NOMO-1 (cell line): ENCODE measurements around the gene PHC2.

ENCODE experiments used
- DNase-seq, 2 experiments: peaks; one replicate each; lab custom pipeline; 2025; ENCODE audit not compliant: unreplicated experiment in 2 of 2; lab: John Stamatoyannopoulos, UW

PHC2 gene

DNA sequence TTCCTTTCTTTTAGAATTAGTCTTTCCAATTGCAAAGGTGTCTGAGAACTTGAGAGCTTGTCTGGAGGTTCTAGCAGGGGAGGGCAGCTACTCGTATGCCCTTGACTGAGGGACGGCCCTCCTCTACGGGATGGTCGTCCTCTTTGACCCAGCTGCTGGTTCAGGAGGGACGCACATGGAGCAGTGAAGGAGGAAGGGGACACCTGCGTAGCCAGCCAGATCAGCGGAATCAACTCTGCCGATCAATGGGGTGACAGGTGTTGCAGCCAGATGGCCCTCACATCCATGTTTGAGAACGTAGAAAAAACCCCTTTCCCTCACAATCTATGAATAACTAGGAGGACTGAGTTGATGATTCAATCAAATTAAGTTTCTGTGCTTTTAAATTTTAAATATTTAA lies 94.3 kb downstream of the PHC2 start:
- DNase-seq: no peak

DNA sequence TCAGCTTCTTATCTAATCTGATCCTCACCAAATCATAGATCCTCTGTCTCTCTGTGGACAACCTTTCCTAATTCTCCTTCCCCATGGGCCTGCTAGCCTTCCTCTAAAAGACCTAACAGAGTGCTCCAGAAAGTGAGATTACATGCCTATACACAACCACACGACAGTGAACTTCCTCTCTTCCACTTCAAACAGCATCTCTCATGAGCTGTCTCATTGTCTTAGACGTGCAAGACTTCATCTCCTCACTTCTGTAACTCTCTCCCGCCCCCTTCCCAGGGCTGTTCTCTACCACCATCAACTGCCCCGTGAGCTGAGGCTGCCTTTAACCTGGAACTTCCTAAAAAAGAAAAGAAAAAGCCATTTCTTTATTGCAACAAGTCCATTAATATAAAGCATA lies 95.9 kb downstream of the PHC2 start:
- DNase-seq: peak; percentile 23 to 67

DNA sequence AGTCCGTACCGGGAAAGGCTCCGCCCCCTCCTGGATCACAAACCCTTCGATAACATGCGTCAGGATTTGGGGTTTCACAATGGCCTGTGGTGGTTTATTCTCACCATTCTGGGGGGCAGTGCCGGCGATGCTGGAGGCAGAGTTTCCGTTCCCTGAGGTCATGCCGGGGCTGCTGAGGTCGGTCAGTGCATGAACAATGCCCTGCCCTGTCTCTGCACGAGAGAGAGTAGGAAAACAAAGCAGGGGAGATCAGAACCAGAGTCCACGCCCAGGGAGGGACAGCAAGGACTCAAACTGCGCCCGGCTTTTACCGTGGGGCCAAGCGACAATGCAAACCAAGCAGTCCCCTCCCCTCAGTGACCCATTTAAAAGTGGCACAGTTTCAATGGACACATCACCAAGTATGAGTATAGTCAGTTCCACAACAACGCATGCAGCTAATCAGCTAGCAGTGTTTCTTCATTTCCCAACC lies 96.8 kb downstream of the PHC2 start:
- DNase-seq: no peak

DNA sequence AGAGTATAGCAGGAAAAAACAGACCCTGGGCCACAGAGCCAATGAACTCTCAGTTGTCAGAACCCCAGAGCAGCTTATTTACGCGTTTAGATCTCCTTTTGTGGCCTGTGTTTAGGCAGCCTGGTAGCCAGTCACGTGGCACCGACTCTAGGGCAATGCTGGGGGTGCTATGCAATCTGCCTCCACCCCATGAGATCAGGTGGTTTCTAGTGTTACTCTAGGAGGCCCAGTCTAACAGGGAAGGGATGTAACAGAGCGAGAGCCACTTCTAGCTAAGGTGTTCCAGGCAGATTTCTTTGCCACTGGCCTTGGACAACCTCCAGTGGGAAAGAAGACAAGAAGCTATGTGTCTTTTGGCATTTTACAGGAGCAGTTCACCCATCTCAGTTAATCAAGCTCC lies 98.0 kb downstream of the PHC2 start:
- no peak for DNase-seq

DNA sequence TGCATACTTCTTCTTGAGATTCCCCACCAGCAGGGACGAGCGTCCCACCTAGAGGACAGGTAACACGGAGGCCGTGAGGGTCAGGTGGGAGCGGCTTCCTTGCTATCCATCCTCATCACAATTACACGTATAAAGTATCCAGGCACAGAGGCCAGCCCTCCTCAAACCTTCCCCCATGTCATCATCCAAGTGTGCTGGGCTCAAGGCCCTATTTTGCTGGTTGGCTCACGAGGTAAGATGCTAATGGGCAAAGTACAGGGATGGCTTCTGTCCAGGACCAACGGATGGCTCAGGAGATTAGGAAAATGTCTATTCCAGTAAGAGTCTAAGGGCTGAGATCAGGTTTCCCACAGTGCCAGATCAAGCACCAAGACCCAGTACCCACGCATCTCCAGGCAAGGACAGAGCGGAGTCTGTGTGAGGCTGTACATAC lies 98.5 kb downstream of the PHC2 start:
- DNase-seq: no peak

DNA sequence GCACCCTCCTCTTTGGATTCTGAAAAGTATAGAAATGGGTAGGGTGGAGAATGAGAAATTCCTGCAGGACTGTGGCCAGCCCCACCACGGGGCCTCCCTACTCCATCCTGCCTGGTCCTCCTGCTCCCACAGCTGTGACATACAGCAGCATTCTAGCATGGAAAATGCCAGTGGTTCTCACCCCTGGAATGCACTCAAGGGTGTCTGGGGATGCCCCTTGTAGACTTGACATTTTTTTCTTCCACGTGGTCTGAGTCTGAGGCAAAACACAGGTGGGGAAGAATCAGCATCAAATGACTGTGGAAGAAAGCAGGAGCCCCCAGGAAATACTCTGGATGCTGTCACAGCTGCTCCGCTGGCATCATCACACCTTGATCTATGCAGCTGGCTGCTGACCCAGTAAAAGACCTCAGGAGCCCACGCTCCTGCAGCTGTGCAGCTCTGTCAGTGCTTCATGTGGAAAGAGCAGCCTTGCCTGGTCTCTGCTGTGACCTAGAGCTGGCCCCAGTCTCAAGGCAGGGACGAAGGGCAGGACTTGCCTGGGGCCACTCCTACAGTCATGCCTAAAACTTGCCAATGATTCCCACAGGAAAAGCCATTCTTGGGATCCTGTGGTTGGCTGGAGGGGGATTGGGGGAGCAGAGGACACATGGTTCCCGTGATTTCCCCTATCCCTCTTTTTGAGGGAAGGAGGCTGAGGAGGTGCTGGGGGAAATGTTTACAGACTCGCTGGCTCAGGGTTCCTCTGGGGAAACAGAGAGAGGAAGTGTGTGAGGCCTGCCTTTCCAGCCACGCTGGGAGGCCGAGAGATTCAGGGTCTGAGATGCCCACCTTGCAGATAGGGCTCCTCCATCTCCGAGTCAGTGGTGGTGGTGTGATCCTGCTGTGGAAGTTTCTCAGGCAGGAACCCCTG lies 99.2 kb downstream of the PHC2 start:
- DNase-seq: no peak

DNA sequence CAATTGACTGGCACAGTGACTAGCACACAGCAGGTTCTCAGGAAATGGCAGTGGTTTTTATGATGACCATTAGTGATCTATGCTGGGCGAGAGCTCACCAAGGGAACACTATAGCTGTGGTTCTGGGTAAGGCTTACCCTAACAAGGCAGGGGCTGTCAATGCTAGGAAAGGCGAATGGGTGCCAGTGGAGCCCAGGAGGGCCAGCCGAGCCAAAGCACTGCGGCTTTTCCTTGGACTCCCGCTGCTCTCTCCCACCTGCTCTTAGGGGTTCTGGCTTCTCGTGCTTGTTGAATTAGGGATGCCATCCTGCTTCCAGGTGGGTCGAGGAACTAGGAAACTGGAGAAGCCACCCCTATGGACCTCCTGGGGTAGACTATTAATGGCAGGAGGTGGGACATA lies 100.0 kb downstream of the PHC2 start:
- DNase-seq: no peak

DNA sequence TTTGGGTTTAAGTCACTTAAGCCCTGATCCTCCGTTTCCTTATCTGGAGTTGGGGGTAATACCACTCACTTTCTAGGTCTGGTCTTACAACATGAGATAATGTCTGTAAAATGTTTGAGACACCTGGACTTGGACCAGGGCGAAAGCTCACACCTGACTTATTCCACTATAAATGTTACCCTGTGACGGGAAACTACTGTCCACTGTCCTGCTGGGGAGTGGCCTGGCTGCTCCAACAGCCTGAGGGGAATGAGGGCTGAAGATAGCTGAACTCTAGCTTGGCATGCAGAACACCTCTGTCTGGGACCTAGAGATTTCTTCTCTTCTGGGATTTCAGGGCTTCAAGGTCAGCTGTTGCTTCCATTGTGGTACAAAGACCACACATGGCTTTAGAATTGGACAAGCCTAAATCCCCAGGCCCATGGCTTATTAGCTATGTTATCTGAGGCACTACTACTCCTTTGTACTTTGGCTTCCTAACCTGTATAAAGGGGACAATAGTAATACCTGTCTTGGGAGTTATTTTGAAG lies 100.5 kb downstream of the PHC2 start:
- no peak for DNase-seq

DNA sequence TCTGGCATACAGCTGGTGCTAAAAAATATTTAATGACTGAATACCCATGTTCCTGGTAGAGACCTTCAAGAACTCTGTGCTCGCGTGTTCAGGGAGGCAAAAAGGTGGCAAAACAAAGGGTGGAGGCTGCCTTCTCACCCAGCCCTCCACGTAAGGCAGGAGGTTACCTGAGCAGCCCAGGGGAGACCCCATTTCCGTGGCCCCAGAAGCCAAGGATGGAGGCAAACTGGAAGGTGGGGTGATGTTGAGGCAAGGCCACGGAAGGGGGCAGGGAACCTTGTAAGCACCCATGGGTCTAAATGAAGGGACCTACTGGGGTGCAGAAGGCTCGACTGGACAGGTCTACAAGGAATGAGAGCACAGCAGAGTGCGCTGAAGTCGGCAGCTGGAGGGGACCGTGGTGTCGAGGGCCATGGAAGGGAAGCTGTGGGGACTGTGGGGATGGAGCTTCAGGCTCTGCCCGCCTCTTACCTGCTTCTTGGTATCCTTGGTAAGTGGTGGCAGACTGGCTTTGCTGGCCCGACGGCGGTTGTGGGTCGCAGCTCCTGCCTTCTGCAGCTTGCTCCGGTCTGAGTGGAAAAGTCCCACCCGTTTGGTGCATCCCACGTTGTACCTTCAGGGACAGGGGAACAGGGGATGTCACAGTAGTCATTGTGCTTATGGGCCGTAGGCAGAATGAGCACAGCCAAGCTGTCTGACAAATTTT lies 101.1 kb downstream of the PHC2 start:
- DNase-seq: no peak

DNA sequence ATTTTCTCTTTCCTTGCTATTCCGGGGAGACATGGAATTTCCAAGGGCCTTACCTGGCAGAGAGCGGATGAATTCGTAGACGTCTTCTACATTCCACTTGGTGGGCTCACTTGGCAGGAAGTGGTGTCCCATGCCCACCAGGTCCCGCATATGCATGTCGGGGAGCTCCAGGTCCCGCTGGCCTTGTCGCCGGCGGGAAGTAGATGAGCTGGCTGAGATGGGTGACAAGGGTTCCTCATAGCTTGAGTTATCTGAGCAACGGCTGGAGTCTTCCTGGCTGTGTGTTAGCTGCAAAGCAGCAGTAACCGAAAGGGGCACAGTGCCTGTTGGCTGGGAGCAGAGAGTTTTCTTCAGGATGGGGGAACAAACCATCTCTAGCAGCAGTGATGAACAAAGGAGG lies 102.1 kb downstream of the PHC2 start:
- DNase-seq: no peak

DNA sequence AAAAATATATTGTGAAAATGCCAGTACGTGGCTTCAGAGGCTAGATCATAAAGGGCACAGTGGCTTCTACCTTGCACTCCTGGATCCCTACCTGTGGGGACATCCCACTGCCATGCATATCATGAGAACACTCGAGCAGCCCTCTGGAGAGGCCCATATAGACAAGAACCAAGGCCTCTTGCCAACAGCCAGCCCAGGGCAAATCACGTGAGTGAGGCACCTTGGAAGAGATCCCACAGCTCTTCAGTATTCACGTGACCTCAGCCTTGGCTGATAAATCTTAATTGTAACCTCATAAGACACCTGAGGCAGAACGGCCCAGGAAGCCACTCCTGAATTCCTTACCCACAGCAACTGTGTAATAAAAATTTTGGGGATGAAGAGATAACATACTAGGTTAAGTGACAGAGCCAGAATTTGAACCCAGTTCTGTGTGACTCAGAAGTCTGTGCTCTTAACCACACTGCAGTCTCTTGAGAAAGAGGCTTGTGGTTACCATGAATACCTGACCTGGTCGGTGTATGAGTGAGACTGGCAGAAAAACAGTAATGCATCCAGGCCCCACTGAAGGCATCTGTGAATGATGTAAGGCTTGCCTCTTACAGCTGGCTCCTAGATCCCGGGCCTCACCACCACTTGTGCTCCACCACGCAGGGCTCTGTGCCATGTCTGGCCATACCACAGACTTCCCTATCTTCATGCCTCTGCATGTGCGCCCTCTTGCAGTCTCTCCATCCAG lies 103.1 kb downstream of the PHC2 start:
- no peak for DNase-seq

DNA sequence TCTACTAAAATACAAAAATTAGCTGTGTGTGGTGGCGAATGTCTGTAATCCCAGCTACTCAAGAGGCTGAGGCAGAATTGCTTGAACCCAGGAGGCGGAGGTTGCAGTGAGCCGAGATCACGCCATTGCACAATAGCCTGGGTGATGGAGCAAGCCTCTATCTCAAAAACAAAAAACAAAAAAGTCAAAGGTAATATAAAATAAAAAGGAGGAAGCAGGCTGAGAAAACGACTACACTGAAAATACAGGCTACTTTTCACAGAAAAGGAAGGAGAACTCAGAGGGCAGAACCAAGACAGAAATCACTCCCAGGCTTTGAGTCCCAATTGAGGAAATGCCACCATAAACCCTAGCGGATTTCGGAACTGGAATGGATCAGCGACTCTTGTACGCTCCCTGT lies 104.1 kb downstream of the PHC2 start:
- DNase-seq: peak; percentile 37 to 74

DNA sequence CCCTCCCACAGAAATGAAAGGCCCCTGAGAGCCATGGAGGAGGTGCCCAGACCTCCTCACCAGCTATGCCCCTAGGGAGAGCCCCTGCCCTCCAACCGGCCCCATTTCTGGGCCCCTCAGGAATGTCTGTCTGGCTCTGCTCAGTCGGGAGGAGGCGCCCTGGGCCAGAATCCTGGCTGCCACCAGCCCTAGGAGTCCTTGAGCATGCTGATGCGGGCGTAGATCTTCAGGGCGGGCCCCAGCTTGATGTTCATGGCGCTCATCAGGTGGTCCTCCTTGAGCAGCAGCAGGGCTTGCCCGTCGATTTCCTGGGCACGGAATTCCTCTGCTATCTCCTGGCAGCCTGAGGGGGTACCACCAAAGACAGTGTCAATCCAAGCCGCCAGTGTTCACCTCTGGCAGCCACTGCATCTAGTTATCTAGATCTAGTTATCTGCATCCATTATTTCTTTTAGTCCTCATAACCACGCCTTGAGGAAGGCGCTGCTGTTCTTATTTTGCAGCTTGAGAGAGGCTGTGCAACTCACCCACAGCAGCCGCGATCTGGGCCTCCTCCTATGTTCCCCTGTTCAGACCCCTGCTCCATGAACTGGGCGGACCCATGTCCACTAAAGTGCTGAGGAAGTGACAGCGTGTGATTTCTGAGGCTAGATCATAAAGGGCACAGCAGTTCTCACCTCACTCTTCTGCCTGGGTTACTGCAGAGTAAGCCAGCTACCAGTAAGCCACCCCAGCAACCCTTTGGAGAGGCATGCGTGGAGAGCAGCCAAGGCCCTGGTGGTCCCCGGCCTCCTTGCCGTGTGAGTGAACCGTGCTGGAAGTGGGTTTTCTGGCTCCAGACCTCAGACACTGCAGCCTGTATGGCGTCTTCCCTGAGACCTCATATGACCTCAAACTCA lies 106.0 kb downstream of the PHC2 start:
- DNase-seq: no peak

DNA sequence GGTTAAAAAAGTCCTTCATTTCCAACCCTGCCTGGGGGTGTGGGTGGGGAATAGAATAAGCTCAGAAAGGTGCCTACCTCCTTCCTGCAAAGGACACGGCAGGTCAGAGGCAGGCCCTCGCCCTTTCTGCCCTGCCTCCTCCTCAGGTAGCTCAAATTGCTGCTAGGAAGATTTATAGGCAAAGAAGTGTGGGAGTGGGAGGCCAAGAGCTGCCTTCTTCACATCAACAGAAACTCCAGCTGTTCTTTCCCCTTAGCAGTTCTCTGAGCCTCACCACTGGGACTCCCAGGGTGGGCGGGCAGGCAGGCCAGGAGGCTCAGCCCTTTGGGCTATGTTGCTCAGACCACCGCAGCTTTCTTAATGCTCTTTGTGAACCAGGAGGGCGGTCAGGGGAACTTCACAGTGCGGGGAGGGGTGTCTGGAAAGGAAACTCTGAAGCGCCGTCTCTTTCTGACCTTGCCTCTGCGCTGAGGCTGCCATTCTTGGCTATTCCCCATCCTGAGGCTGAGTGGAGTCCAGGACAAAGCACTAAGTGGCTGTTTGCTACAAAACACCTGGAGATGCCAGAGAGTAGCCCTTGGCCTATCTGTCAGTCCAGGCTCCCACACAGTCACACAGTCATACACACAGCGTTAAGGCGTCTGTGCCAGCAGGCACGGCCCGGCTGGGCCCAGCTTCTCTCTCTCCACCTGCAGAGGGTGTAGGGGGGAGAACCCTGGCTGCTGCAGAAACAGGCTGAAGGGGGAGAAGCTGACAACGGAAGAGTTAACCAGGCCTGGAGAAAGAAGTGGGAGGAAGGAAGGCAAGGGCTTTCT lies 107.0 kb downstream of the PHC2 start:
- DNase-seq: no peak

DNA sequence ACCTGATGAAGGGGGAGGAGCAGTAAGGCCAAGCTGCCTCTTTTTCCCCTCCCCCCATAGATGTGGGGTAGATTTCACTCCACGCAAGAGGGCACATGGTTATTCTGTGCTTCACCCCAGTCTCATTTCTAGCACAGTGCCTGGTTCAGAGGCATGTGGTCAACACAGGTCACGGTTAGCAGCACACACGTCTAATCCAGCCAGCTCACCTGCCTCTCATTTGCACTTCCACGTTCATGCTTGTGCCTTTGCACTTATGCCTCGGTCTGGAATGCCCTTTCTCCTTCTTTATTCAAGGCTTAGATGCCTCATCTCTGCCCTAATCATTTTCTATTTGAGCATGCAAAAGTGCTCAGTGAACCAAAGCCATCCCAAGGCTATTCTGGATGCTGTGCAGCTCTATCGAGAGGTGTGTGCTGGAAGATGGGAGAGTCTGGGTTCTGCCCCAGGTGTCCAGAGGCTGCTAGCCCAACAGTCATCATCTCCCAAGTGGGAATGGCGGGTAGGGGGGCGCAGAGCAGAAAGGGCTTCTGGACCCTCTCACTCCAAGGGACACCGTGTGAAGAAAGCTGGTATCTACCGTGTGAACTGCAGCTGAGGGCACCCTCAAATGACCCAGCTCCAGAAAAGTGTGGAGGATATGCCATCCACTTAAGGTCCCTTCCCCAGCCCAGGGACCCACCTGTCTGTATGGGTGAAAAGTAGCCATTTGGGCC lies 107.9 kb downstream of the PHC2 start:
- no peak for DNase-seq

DNA sequence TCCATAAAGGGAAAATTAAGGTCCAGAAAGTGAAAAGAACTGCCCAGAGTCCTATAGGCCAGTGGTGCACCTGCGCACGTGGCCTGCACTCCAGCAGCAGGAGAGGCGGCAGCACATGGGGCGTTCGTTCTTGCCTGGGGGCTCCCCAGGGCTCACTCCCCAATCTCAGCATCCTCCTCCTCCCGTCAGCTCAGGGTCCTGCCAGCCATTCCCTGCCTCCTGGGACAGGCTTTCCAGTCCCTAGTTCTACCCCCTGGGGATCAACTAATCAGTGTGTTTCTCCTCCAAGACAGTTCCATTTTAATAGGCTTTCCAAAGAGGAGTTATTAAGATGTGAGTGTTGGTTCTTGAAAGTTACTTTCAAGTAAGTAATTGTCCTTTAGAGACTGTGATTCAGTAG lies 108.8 kb downstream of the PHC2 start:
- DNase-seq: no peak

DNA sequence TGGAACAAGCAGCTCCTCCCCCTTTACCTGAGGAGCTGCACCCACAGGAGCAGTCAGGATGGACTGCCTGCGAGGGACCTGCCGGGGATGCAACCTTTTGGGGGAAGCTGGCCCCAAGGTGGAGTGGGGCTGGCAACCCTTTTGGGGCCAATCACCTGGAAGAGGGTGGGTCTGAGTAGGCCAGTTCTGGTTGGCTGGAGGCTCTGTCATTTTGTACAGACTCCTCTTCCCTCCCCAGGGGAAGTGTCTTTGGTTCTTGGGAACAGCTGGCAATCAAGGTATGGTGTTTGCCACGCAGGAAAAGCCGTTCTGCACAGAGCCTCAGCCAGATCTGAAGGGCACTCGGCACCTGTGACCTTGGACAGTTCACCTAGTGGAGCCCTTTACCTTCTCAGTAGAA lies 109.7 kb downstream of the PHC2 start:
- no peak for DNase-seq

DNA sequence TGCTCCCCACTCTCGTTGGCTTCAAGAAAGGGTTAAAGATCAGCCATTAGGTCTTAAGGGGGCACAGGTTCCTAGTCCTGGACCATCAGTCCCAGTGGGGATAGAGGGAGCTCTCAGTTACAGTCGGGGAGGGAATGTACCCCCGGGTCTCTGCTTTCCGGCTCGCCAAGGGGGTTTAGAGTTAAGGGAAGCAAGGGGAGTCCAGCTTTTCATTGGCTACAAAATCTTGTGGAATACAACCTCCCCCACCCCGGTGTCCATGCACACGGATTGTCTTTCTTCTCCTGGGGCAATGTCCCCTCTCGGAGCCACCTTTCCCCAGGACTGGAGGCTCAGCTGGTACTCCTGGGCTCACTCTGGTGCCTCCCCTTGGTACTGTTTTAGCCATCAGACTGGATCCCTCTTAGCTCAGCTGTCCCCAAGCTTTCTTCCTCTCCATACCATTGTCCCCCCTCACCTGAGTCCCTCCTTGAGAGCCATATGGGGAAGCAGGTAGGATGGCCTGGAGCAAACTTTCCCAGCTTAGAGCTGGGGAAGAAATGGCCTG lies 110.2 kb downstream of the PHC2 start, which contains the start of gene A3GALT2:
Gene A3GALT2, minus strand, starts transcription at position 480 of the 547 bp plus-strand sequence. Its CDS starts 0 bp downstream, at position 480.
- no peak for DNase-seq
